ENCODE measurements around the gene BFSP1.

BFSP1 gene

DNA sequence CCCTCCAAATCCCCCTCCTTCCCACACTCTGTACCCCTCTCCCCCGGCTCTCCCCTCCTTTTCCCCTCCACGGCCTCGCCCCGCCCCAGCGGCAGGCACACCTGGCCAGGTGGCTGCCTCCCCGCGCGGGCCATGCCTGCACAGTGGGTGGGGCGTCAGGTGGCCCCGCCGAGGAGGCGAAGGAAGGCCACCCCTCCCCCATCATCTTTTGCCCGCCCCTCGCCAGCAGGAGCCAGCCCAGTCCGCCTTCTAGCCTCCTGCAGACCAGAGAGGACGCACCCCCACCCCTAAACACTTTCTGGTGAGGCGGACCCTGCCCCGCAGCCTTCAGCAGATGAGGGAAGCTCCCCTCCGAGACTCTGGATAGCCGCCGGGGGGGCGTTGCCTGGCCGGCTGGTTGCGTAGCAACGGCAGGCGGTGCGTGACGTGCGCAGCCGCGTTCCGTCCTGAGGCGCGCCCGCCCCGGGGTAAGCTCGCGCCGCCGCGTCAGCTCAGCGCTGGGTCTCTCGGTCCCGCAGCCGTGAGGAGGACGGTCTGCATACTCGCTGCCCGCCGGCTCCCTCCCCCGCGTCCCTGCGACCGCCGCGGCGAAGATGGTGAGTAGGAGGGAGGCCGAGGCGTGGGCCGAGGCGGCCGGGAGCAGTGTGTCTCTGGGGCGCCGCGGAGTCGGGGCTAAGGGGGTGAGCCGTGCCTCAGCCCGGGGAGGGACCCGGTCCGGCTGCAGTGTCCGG lies 38.6 kb upstream of the BFSP1 start, which contains the start of gene DSTN (continued):
- TF ChIP-seq ZNF530 (tag by site-specific recombination; IDR thresholded peaks at IDR 0.05; ENCODE audit: low read depth) (no peak), ZNF16 (tag by site-specific recombination; IDR thresholded peaks at IDR 0.05; ENCODE audit: low read depth) (no peak), ZNF211 (tag by site-specific recombination; IDR thresholded peaks at IDR 0.05; ENCODE audit: low read depth) (no peak), TRIM28 (IDR thresholded peaks at IDR 0.05; ENCODE audit: borderline replicate concordance, low read length) (no peak), SP3 (tag by site-specific recombination; IDR thresholded peaks at IDR 0.05) (peak; percentile 82), FEZF1 (tag by site-specific recombination; IDR thresholded peaks at IDR 0.05) (no peak), ZNF501 (tag by site-specific recombination; IDR thresholded peaks at IDR 0.05) (no peak), SP7 (tag by site-specific recombination; IDR thresholded peaks at IDR 0.05) (no peak; the same call in 1 of the 2 replicates), ZNF10 (tag by site-specific recombination; IDR thresholded peaks at IDR 0.05) (peak; percentile 94), ZNF202 (tag by site-specific recombination; IDR thresholded peaks at IDR 0.05; ENCODE audit: borderline replicate concordance) (no peak), IKZF3 (tag by site-specific recombination; IDR thresholded peaks at IDR 0.05) (peak; percentile 36; the same call in 1 of the 2 replicates), WT1 (tag by site-specific recombination; IDR thresholded peaks at IDR 0.05) (peak; percentile 21; the same call in 1 of the 2 replicates), ZBTB8A (tag by site-specific recombination; IDR thresholded peaks at IDR 0.05) (0 out of 2 replicates have a peak, but pooled peaks have one; percentile 14), YY2 (tag by site-specific recombination; IDR thresholded peaks at IDR 0.05) (no peak), SCRT2 (tag by site-specific recombination; IDR thresholded peaks at IDR 0.05) (no peak), ZNF335 (tag by site-specific recombination; conservative IDR thresholded peaks at IDR 0.05) (0 out of 2 replicates have a peak, but pooled peaks have one; percentile 20), ZBTB7A (tag by site-specific recombination; IDR thresholded peaks at IDR 0.05; ENCODE audit: low read depth) (no peak), KLF1 (tag by site-specific recombination; IDR thresholded peaks at IDR 0.05) (peak; percentile 73), ZNF791 (tag by site-specific recombination; IDR thresholded peaks at IDR 0.05) (no peak), ZNF830 (tag by site-specific recombination; IDR thresholded peaks at IDR 0.05; ENCODE audit: low read depth) (no peak), ZXDB (tag by site-specific recombination; IDR thresholded peaks at IDR 0.05) (peak; percentile 16; the same call in 1 of the 2 replicates), ZNF600 (tag by site-specific recombination; IDR thresholded peaks at IDR 0.05) (0 out of 2 replicates have a peak, but pooled peaks have one; percentile 34), GLIS1 (tag by site-specific recombination; IDR thresholded peaks at IDR 0.05) (peak; percentile 73), HOXD13 (CRISPR knock-in tag; IDR thresholded peaks at IDR 0.05; ENCODE audit: borderline replicate concordance) (no peak), ZNF701 (tag by site-specific recombination; IDR thresholded peaks at IDR 0.05) (no peak), ZBTB17 (tag by site-specific recombination; IDR thresholded peaks at IDR 0.05) (no peak), ZNF354C (tag by site-specific recombination; IDR thresholded peaks at IDR 0.05; ENCODE audit: borderline replicate concordance, low read depth) (no peak)
- TF ChIP-seq, protein P1, sequence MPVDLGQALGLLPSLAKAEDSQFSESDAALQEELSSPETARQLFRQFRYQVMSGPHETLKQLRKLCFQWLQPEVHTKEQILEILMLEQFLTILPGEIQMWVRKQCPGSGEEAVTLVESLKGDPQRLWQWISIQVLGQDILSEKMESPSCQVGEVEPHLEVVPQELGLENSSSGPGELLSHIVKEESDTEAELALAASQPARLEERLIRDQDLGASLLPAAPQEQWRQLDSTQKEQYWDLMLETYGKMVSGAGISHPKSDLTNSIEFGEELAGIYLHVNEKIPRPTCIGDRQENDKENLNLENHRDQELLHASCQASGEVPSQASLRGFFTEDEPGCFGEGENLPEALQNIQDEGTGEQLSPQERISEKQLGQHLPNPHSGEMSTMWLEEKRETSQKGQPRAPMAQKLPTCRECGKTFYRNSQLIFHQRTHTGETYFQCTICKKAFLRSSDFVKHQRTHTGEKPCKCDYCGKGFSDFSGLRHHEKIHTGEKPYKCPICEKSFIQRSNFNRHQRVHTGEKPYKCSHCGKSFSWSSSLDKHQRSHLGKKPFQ (tag by site-specific recombination; IDR thresholded peaks at IDR 0.05), result no peak
- TF ChIP-seq, protein P2, sequence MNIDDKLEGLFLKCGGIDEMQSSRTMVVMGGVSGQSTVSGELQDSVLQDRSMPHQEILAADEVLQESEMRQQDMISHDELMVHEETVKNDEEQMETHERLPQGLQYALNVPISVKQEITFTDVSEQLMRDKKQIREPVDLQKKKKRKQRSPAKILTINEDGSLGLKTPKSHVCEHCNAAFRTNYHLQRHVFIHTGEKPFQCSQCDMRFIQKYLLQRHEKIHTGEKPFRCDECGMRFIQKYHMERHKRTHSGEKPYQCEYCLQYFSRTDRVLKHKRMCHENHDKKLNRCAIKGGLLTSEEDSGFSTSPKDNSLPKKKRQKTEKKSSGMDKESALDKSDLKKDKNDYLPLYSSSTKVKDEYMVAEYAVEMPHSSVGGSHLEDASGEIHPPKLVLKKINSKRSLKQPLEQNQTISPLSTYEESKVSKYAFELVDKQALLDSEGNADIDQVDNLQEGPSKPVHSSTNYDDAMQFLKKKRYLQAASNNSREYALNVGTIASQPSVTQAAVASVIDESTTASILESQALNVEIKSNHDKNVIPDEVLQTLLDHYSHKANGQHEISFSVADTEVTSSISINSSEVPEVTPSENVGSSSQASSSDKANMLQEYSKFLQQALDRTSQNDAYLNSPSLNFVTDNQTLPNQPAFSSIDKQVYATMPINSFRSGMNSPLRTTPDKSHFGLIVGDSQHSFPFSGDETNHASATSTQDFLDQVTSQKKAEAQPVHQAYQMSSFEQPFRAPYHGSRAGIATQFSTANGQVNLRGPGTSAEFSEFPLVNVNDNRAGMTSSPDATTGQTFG (tag by site-specific recombination; IDR thresholded peaks at IDR 0.05; ENCODE audit: borderline replicate concordance), result no peak
- TF ChIP-seq, protein P3, sequence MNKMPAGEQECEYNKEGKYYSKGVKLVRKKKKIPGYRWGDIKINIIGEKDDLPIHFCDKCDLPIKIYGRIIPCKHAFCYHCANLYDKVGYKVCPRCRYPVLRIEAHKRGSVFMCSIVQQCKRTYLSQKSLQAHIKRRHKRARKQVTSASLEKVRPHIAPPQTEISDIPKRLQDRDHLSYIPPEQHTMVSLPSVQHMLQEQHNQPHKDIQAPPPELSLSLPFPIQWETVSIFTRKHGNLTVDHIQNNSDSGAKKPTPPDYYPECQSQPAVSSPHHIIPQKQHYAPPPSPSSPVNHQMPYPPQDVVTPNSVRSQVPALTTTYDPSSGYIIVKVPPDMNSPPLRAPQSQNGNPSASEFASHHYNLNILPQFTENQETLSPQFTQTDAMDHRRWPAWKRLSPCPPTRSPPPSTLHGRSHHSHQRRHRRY (tag by site-specific recombination; IDR thresholded peaks at IDR 0.05), result no peak
- TF ChIP-seq, protein P4, sequence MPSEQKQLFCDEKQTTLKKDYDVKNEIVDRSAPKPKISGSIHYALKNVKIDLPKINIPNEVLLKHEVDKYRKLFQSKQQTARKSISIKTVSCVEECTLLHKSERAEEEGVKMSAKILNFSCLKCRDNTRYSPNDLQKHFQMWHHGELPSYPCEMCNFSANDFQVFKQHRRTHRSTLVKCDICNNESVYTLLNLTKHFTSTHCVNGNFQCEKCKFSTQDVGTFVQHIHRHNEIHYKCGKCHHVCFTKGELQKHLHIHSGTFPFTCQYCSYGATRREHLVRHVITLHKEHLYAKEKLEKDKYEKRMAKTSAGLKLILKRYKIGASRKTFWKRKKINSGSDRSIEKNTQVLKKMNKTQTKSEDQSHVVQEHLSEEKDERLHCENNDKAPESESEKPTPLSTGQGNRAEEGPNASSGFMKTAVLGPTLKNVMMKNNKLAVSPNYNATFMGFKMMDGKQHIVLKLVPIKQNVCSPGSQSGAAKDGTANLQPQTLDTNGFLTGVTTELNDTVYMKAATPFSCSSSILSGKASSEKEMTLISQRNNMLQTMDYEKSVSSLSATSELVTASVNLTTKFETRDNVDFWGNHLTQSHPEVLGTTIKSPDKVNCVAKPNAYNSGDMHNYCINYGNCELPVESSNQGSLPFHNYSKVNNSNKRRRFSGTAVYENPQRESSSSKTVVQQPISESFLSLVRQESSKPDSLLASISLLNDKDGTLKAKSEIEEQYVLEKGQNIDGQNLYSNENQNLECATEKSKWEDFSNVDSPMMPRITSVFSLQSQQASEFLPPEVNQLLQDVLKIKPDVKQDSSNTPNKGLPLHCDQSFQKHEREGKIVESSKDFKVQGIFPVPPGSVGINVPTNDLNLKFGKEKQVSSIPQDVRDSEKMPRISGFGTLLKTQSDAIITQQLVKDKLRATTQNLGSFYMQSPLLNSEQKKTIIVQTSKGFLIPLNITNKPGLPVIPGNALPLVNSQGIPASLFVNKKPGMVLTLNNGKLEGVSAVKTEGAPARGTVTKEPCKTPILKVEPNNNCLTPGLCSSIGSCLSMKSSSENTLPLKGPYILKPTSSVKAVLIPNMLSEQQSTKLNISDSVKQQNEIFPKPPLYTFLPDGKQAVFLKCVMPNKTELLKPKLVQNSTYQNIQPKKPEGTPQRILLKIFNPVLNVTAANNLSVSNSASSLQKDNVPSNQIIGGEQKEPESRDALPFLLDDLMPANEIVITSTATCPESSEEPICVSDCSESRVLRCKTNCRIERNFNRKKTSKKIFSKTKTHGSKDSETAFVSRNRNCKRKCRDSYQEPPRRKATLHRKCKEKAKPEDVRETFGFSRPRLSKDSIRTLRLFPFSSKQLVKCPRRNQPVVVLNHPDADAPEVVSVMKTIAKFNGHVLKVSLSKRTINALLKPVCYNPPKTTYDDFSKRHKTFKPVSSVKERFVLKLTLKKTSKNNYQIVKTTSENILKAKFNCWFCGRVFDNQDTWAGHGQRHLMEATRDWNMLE (tag by site-specific recombination; conservative IDR thresholded peaks at IDR 0.05; ENCODE audit: low read depth), result no peak
